Ovary (tissue), 9 donors: ENCODE results near the gene ABCG5. TPM values are rescaled to one million over a fixed set of nuclear protein-coding genes. Genes with fewer than 3 reads are reported as not detected.

ENCODE experiments used
- DNase-seq, 5 donors: peaks; one replicate each; pipeline ENCODE4 v3.0.0-alpha.2; 2019 to 2020
- H3K27ac ChIP-seq, 2 donors: fragments of 200-600 bp; one replicate each; pipeline versions ENCODE4 v1.5.1 to v1.8.0; 2019 to 2022
- H3K27me3 ChIP-seq: fragments of 200-600 bp; one replicate; pipeline ENCODE4 v1.8.0; 2022
- H3K36me3 ChIP-seq: fragments of 200-600 bp; sonication (generic); one replicate; pipeline ENCODE4 v1.5.1; 2019
- H3K4me1 ChIP-seq: one replicate; pipeline ENCODE4 v1.8.1; 2013; ENCODE audit warnings: mild to moderate bottlenecking, moderate library complexity; ENCODE audit not compliant: insufficient read depth
- H3K4me3 ChIP-seq: fragments of 200-600 bp; sonication (generic); one replicate; pipeline ENCODE4 v1.5.1; 2017
- H3K9me3 ChIP-seq, 2 donors: fragments of 200-600 bp in 1 of 2; sonication (generic) in 1 of 2; one replicate each; pipeline versions ENCODE4 v1.5.1 to v1.8.1; 2013 to 2019; ENCODE audit warnings: mild to moderate bottlenecking in 1 of 2, moderate library complexity in 1 of 2
- CTCF ChIP-seq, 3 donors: fragments of 450-650 bp in 2 of 3; fragments of 200-600 bp in 1 of 3; IDR thresholded peaks; one replicate each; pipeline versions ENCODE4 v1.5.1 to v1.8.0; 2016 to 2022; ENCODE audit warnings: antibody characterized with exemption in 3 of 3, mild to moderate bottlenecking in 1 of 3
- EP300 ChIP-seq: sonication (generic); formaldehyde crosslinking; IDR thresholded peaks from one replicate; pipeline ENCODE4 v1.6.1; 2017; ENCODE audit warnings: antibody characterized with exemption
- POLR2A ChIP-seq: fragments of 450-650 bp; IDR thresholded peaks from one replicate; pipeline ENCODE4 v1.6.1; 2017; ENCODE audit warnings: antibody characterized with exemption, mild to moderate bottlenecking, moderate library complexity
- WGBS, 3 donors: extraction: QIAGEN DNeasy Blood & Tissue Kit in 1 of 3; methylation state at CpG; one replicate each; pipeline versions ENCODE4 v1.1.5 to v1.1.7; 2013 to 2017; 5-methylcytosine and 5-hydroxymethylcytosine counted together
- intact Hi-C, 4 donors: fragments of 100-400 bp; cut with DNase I; formaldehyde crosslinking; loops; one replicate each; pipeline versions ENCODE4 v1.11.0 to v1.15.1; 2022 to 2023
- polyA plus RNA-seq, 2 donors: library from polyadenylated mRNA; stranded (reverse); fragments of 200-250 nt in 1 of 2; fragments of 350-450 nt in 1 of 2; fragmentation: Illumina TruSeq in 1 of 2; extraction: RNeasy Lipid Tissue Mini Kit (QIAGEN cat#74804) in 1 of 2; gene quantifications; one replicate each; pipeline ENCODE4 v1.2.3, GENCODE V29; 2013 to 2014
- total RNA-seq, 7 donors: library from RNA; depleted of rRNA in 2 of 7; stranded (reverse); fragments of >200 nt in 2 of 7; fragmentation: NEBNext Ultra II Directional in 3 of 7; extraction: Animal tissue kit (Norgen Biotek cat#: 25700) in 3 of 7; gene quantifications; one replicate each; pipeline versions ENCODE4 v1.1.0 to v1.2.4, GENCODE V29; 2016 to 2023
- donor health status: DM: no; HTN: no; CAD: no; lungs with moderate emphysema.
- donor health status: DM: no; HTN: no; CAD: no.
- donor health status: Bipolar disorder and iron deficiency.
- donor health status: DM: yes; HTN: yes; CAD: no.
- donor health status: DM: no; HTN: no; CAD: no.
- donor health status: DM: yes; HTN: yes; CAD: no.

ABCG5 gene
- total and polyA plus RNA-seq, 9 donors: 0.10 TPM; not detected in 8

- Histone ChIP-seq H3K9me3 (no peaks in the 10 kb centered on the region), H3K27me3 (no peaks in the 10 kb centered on the region), H3K36me3 (no peaks in the 10 kb centered on the region), H3K4me3 (no peak overlapping the region), H3K27ac (no peak overlapping the region), H3K4me1 (no peaks in the 10 kb centered on the region)
- TF ChIP-seq CTCF (IDR thresholded peaks at IDR 0.05): no peak
- TF ChIP-seq POLR2A: no peak
- no peak for TF ChIP-seq EP300
- WGBS, 3 donors: 90 to 91% (median 90%) methylated on average over 4 of the region's 4 CpGs
- intact Hi-C loops: no loop called here
- no peak for DNase-seq
Measured at GRCh38 chr2:43798300-43798699, 40.3 kb downstream of the ABCG5 start.

GRCh38 chr2:43796206-43796605, 42.4 kb downstream of the ABCG5 start:
- Histone ChIP-seq H3K4me1 (no peaks in the 10 kb centered on the region), H3K9me3 (no peaks in the 10 kb centered on the region), H3K27ac (no peak overlapping the region), H3K4me3 (no peak overlapping the region), H3K27me3 (no peaks in the 10 kb centered on the region), H3K36me3 (no peaks in the 10 kb centered on the region)
- no peak for TF ChIP-seq POLR2A
- no peak for TF ChIP-seq CTCF (IDR thresholded peaks at IDR 0.05)
- TF ChIP-seq EP300: no peak
- no peak for DNase-seq
- WGBS, 3 donors: 25 to 50% (median 44%) methylated on average over 1 of the region's 1 CpG
- intact Hi-C loops: no loop called here

GRCh38 chr2:43794956-43795355, 43.7 kb downstream of the ABCG5 start:
- no peaks in the 10 kb centered on the region for H3K36me3 ChIP-seq
- no peak for DNase-seq
- no peak for TF ChIP-seq CTCF (IDR thresholded peaks at IDR 0.05)
- TF ChIP-seq EP300: no peak
- no peak for TF ChIP-seq POLR2A
- intact Hi-C loops: no loop called here
- H3K27me3 ChIP-seq: no peaks in the 10 kb centered on the region
- H3K4me1 ChIP-seq: no peaks in the 10 kb centered on the region
- no peaks in the 10 kb centered on the region for H3K9me3 ChIP-seq
- H3K4me3 ChIP-seq: no peak overlapping the region
- 93 to 96% (median 94%) methylated on average over 9 of the region's 9 CpGs for WGBS, 3 donors
- no peak overlapping the region for H3K27ac ChIP-seq

DNA sequence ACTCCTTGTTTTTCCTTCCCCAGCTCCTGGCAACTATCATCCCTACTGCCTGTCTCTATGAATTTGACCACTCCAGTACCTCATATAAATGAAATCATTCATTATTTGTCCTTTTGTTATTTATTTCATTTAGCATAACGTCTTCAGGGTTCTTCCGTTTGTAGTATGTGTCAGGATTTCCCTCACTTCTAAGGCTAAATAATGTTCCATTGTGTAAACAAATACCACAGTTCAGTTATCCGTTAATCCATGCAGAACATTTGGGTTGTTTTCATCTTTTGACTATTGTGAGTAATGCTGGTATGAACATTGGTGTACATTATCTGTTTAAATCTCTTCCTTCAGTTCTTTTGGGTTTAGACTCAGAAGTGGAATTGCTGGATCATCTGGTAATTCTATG, 46.0 kb downstream of the ABCG5 start:
- intact Hi-C loops: no loop called here
- 80 to 88% (median 86%) methylated on average over 3 of the region's 3 CpGs for WGBS, 3 donors
- H3K27me3 ChIP-seq: no peaks in the 10 kb centered on the region
- H3K36me3 ChIP-seq: no peaks in the 10 kb centered on the region
- no peaks in the 10 kb centered on the region for H3K9me3 ChIP-seq
- TF ChIP-seq EP300 (no peak), POLR2A (no peak), CTCF (IDR thresholded peaks at IDR 0.05) (no peak)
- H3K27ac ChIP-seq: no peak overlapping the region
- no peaks in the 10 kb centered on the region for H3K4me1 ChIP-seq
- no peak overlapping the region for H3K4me3 ChIP-seq
- no peak for DNase-seq
